ENCODE measurements around the gene ACD.

DNA sequence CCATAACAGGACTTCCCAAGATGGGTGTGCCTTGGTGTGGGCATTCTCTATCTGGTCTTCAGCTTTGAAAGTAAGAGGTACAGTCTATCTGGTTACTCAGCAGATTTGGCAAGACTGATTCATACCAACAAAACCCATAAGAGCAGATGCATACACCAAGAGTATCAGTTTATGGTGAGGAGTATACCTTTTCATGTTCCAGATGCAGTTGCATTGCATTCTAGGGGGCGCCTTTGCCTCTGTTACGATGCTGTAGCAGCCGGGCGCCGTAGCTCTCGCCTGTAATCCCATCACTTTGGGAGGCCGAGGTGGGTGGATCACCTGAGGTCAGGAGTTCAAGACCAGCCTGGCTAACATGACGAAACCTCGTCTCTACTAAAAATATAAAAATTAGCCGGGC lies 46.3 kb downstream of the ACD start:
- TF ChIP-seq ZNF549 (tag by site-specific recombination; IDR thresholded peaks at IDR 0.05) (no peak), KLF7 (tag by site-specific recombination; IDR thresholded peaks at IDR 0.05; ENCODE audit: borderline replicate concordance) (no peak), KLF17 (tag by site-specific recombination; IDR thresholded peaks at IDR 0.05) (no peak), CTCF (tag by site-specific recombination; IDR thresholded peaks at IDR 0.05) (no peak), ATF2 (tag by site-specific recombination; IDR thresholded peaks at IDR 0.05; ENCODE audit: low read depth) (no peak), KLF16 (tag by site-specific recombination; IDR thresholded peaks at IDR 0.05) (no peak), HOXA7 (CRISPR knock-in tag; IDR thresholded peaks at IDR 0.05; ENCODE audit: borderline replicate concordance) (no peak), ZBTB8A (tag by site-specific recombination; IDR thresholded peaks at IDR 0.05) (no peak), ZFP41 (tag by site-specific recombination; IDR thresholded peaks at IDR 0.05; ENCODE audit: borderline replicate concordance) (no peak), ZNF175 (tag by site-specific recombination; IDR thresholded peaks at IDR 0.05) (no peak), ZNF140 (tag by site-specific recombination; IDR thresholded peaks at IDR 0.05) (no peak)
- TF ChIP-seq, protein P1, sequence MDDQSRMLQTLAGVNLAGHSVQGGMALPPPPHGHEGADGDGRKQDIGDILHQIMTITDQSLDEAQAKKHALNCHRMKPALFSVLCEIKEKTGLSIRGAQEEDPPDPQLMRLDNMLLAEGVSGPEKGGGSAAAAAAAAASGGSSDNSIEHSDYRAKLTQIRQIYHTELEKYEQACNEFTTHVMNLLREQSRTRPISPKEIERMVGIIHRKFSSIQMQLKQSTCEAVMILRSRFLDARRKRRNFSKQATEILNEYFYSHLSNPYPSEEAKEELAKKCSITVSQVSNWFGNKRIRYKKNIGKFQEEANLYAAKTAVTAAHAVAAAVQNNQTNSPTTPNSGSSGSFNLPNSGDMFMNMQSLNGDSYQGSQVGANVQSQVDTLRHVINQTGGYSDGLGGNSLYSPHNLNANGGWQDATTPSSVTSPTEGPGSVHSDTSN (CRISPR knock-in tag; IDR thresholded peaks at IDR 0.05) = no peak

All from HEK293 (cell line).